Measurements from ENCODE around the gene ELMO1.

ELMO1 gene, protein sequence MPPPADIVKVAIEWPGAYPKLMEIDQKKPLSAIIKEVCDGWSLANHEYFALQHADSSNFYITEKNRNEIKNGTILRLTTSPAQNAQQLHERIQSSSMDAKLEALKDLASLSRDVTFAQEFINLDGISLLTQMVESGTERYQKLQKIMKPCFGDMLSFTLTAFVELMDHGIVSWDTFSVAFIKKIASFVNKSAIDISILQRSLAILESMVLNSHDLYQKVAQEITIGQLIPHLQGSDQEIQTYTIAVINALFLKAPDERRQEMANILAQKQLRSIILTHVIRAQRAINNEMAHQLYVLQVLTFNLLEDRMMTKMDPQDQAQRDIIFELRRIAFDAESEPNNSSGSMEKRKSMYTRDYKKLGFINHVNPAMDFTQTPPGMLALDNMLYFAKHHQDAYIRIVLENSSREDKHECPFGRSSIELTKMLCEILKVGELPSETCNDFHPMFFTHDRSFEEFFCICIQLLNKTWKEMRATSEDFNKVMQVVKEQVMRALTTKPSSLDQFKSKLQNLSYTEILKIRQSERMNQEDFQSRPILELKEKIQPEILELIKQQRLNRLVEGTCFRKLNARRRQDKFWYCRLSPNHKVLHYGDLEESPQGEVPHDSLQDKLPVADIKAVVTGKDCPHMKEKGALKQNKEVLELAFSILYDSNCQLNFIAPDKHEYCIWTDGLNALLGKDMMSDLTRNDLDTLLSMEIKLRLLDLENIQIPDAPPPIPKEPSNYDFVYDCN

DNA sequence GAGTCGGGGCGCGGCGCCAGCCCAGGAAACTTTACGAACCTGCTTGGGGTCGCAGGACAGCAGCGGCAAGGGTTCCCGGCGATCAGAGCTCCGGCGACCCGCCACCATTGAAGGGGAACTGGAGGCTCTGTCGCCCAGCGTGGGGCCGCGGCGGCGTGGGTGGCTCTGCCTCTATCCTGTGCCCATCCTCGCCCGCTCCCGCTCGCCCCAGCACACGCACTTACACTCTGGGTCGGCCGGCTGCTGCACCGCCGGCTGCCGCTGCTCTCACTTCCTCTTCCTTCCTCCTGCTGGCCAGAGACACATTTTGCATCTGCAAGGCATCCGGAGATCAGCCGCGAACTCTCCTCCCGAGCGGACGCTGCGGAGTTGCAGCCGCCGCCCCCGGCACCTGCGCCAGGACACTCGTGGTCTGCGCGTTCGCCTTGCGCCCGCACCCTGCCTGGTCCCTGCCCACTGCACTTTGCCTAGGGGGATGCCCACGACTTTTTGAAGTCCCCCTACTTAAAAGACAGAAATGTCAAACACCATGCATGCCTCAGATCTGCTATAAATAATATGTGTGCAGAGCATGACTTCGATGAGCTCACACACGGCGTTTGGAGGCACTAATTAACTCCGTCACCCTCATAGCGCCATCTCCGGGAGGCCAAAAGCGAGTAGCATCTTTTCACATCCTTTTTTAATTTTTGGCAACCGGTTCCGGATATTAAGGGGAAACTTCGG lies at the start of gene ELMO1:
TSS of gene ELMO1 (minus strand) at position 229 of the 726 bp plus-strand sequence. CDS start 106,174 bp downstream, outside the sequence.
- in situ Hi-C loops (cut with HindIII; ENCODE audit: low pct_ligation_motif_present, low pct_unique_long_range_greater_than_20kb, low sequenced_read_pairs): no loop called here
- peak; percentile 81 for DNase-seq

DNA sequence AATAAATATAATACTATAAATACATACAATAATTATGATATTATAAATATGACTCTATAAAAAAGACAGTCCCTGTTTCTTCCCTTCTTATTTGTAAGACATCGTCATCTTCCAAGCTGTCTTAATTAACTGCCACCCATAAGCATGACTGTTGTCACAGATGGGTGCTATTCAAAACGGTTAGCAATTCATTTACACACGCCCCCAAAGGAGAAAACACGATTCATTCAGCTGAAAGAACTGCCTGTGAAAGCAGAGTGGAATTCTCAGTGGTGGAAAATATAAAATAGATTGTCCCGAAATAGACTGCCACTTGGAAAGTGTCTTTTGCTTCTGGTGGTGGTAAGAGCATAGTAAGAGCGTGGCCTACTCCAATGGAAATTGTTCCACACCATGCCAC lies 48.9 kb upstream of the ELMO1 start:
- DNase-seq: no peak

DNA sequence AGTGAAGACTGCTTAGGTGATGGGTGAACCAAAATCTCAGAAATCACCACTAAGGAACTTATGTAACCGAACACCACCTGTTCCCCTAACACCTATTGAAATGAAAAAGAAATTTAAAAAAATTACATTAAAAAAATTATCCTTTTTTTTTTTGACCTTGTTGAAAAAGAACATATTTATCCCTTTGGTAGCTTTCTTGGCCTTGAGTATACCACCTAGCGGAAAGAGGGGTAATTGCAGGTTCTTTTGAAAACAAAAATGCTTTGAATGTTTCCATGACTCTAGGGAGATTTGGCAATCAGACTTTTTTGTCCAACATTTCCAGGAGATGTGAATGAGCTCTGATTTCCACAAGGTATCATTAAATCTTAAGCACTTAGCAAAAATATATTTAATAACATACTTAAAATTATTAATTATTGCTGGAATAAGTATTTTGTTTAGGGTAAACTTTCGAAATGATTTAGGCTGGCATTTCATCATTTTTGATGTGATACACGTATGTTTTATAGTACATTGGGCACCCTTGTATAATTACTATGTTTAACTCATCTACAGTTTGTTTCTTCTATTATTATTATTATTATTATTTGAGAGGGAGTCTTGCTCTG lies 47.0 kb upstream of the ELMO1 start:
- in situ Hi-C loops (cut with HindIII; ENCODE audit: low pct_ligation_motif_present, low pct_unique_long_range_greater_than_20kb, low sequenced_read_pairs): no loop called here

More for the DNA sequence above, 48.9 kb upstream of the ELMO1 start:
- in situ Hi-C loops (cut with HindIII; ENCODE audit: low pct_ligation_motif_present, low pct_unique_long_range_greater_than_20kb, low sequenced_read_pairs): no loop called here

DNA sequence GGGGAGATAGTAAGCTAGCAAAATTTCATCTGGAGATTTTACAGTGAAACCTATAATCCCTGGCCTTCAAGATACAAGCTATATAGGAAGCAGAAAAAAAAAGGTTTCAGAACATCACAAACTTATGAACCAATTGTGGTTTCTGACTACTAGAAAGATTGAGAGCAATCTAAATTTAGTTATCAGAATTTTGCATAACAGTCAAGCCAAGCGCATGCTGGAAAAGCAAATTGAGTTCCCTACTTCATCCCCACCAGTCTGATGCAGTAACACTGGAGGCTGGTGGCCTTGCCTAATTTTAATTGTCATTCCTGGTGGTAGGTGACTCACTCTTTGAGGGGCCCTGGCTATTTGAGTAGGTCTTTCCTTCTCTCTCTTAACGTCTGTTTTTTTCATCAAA lies 46.3 kb upstream of the ELMO1 start:
- in situ Hi-C loops (cut with HindIII; ENCODE audit: low pct_ligation_motif_present, low pct_unique_long_range_greater_than_20kb, low sequenced_read_pairs): no loop called here
- DNase-seq: no peak

More for the DNA sequence above, 47.0 kb upstream of the ELMO1 start:
- peak; percentile 62 for DNase-seq

DNA sequence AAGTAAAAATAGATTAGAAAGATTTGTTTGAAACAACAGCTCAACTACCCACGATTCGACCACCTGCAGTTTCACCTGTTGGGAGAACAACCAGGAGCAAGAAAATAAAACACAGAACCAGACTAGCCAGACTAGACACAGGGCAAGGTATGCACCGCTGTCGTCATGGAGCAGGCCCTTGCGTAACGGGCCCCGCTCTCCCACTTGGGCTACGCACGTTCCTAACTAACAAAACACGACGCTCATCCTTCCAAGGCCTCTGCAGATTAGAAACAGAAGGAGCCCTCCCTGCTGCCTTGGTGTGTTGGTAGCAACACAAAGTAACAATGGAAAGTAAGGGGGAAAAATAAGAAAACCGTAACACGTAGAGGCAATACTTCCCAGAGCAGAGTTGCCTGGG lies 45.1 kb upstream of the ELMO1 start:
- in situ Hi-C loops (cut with HindIII; ENCODE audit: low pct_ligation_motif_present, low pct_unique_long_range_greater_than_20kb, low sequenced_read_pairs): no loop called here
- DNase-seq: no peak

DNA sequence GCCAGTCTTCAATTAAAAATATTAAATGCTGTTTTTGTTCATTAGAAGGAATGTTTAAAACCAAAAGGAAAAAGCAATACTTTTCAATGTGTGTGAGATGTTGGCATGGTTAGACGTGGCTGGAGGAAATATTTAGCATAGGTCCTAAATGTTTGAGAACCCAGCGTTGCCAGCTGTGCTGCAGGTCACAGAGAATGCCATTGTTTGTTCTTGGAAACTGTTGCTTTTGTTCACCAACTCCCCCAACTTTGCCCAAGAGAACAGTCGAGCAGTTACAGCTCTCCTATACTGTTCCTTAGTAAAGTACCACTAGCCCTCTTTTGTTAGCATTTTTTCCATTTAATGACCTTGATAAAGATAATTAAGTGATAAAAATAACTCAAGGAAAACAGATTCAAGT lies 44.5 kb upstream of the ELMO1 start:
- in situ Hi-C loops (cut with HindIII; ENCODE audit: low pct_ligation_motif_present, low pct_unique_long_range_greater_than_20kb, low sequenced_read_pairs): no loop called here
- DNase-seq: no peak

DNA sequence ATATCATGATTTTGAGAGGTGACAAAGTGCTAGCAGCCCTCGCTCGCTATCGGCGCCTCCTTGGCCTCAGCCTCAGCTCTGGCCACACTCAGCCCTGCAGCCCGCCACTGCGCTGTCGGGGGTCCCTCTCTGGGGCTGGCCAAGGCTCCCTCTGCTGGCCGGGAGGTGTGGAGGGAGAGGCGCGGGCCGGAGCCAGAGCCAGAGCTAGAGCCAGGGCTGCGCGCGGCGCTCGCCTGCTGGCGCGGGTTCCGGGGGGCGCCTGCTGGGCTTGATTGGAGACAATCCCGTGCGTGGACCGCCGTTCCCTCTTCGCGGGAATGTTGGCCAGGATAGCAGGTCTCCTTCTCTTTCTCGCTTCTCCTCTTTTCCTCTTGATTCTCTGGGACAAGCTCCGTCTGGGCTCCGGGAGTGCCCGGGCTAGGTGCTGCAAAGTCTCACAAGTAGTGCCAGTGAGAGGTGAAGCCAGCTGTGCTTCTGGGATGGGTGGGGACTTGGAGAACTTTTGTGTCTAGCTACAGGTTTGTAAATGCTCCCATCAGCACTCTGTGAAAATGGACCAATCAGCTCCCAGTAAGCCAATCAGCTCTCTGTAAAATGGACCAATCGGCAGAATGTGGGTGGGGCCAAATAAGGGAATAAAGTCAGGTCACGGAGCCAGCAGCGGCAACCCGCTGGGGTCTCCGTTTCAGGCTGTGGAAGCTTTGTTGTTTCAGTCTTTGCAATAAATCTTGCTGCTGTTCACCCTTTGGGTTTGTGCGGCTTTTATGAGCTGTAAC lies 43.4 kb upstream of the ELMO1 start:
- DNase-seq: no peak
- in situ Hi-C loops (cut with HindIII; ENCODE audit: low pct_ligation_motif_present, low pct_unique_long_range_greater_than_20kb, low sequenced_read_pairs): no loop called here

DNA sequence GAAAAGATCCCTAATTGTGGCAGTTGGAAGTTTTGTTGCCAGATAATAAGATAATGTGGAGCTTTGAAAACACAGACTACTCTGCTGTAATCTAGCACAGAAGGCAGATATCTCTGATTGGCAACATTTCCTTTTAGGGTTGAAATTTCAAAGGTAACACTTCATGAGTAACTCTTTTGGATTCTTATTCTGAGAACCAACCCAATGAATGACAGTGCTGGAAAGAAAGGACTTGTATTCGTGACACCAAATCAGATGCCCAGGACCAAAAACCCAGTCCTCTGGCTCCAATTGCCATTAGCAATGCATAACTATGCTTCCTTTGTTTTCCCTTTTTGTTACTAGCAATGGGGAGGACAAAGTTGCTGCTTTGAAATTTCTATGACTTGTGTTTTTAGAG lies 41.0 kb upstream of the ELMO1 start:
- DNase-seq: no peak
- in situ Hi-C loops (cut with HindIII; ENCODE audit: low pct_ligation_motif_present, low pct_unique_long_range_greater_than_20kb, low sequenced_read_pairs): no loop called here

DNA sequence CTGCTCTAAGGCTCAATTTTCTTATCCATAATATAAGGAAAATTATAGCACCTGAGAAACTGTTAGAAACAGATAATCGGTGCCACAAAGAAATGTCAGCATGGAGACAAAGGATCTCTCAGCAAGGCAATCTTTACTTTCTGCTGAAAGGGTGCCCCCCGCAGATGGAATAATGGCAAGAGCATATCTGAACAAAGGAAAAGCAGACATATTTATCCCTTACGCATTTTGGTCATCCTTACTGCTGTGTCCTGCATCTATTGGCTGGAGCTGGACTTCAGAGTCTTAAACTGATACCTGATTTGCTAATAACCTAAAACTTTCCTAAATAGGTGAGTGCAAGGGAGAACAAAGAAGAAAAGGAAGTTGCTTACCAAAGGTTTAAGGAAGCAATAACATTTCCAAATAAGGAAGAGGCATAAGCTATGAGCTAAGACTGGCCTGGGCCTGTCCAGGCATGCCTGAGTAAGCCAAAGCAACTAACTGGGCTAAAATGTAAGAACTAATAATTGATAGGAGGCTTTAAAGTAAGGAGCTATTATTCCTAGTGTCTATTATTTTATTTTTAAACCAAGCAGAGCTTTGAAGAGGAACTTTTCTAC lies 39.6 kb upstream of the ELMO1 start:
- DNase-seq: peak; percentile 43
- in situ Hi-C loops (cut with HindIII; ENCODE audit: low pct_ligation_motif_present, low pct_unique_long_range_greater_than_20kb, low sequenced_read_pairs): no loop called here

DNA sequence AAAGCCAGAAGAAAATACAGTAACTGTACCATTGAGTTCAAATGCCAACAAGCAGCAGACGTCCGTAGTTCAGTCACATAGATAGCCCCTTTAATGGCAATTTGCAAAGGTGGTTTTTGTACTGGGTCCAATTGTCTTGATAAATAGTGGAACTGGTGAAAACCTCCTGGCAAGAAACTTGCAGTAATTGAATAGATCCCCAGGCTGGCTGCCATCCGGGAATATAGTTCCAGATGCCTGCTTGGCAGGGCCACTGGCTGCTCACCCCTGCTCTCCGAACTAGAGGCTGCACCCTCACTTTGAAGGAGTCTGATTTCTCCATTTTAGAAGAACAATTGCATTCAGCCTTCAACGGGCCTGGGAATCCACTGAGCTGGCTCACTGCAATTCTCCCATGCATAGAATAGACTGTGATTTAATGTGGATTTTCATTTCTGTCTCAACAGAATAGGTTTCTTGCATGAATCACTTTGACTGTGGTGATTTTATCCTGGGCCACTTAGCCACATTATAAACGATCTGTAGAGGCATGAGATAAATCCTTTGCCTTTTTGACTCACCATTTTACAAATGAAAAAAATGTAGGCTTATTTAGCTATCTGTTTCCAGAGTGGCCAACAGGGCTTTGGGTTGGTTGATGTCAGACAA lies 35.9 kb upstream of the ELMO1 start:
- no peak for DNase-seq
- in situ Hi-C loops (cut with HindIII; ENCODE audit: low pct_ligation_motif_present, low pct_unique_long_range_greater_than_20kb, low sequenced_read_pairs): no loop called here

DNA sequence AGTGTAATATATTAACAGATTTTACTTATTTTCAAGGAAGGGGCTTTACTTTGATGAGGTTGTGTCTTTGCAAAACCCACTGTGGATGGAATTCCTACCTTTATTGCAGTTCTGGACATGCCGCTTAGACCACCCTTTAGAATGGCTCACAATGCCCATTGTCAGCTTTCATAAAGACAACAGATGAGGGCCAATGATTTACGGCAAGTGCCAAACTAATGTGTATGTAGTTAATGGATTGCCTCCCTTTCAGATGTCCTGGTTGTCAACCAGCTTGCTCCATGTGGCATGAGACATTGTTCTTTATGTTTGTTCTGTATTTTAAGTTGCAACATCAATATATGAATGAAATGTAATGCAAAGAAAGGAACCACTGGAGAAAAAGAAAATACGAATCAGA lies 35.0 kb upstream of the ELMO1 start:
- in situ Hi-C loops (cut with HindIII; ENCODE audit: low pct_ligation_motif_present, low pct_unique_long_range_greater_than_20kb, low sequenced_read_pairs): no loop called here
- DNase-seq: no peak

DNA sequence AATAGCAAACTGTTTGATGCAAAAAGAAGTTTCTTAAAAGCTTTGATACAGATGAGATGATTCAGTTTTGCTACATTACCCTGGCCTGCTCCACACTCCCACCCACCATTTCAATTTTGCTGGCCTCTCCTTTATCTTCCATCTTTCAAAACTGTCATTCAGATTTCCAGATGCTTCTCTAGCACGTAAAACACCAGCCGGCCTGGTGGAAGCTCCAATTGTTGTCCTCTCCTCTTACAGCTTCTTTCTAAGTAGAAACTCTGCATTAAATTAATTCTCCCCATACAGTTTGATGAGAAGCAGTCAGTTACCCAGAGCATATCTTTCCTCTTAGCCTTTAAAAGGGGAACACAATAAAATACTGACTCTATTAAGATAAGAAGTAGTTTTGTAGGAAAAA lies 34.3 kb upstream of the ELMO1 start:
- in situ Hi-C loops (cut with HindIII; ENCODE audit: low pct_ligation_motif_present, low pct_unique_long_range_greater_than_20kb, low sequenced_read_pairs): no loop called here
- DNase-seq: no peak

DNA sequence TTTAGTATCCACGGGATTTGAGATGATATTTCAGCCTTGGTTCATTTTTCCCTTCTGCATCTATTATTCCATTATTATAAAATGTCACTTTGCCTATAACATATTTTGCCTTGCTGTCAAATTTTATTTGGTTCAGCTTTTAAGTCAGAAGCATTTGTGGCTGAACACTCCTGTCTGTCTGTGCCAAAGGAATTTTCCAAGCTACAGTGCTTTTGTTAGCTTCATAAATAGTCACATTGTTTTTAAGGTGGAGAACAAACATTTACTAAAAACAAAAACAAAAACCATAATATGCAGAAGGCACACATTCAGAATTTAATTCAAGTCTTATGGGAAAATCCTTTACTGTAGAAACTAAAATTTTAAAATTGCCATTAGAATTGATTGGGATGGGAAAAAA lies 33.8 kb upstream of the ELMO1 start:
- in situ Hi-C loops (cut with HindIII; ENCODE audit: low pct_ligation_motif_present, low pct_unique_long_range_greater_than_20kb, low sequenced_read_pairs): no loop called here
- DNase-seq: no peak

DNA sequence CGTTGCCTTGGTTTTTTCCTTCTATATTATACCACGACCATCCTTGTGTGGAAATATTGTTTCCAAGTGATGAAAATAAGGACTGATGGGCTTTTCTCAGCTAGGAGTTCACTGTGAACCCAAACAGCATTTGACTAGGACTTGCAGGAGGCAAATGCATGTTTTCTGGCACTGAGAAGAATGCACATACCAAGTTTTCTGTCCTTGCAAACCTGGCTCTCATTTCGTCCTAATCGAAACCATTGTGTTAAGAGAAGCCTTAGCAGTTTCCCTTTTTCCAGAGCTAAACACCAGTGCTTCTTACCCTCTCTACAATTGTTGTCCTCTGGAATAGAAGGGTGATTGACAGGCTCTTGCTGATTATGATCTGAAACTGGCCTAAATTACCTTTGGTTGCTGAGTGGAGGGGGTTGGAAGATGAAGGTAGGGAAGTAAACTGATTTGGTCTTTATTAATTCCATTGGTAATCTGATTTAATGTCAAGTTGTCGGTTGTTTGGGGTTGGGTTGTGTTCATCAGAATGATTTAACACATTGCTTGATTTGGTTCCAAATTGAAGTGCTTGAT lies 33.1 kb upstream of the ELMO1 start:
- DNase-seq: no peak
- in situ Hi-C loops (cut with HindIII; ENCODE audit: low pct_ligation_motif_present, low pct_unique_long_range_greater_than_20kb, low sequenced_read_pairs): no loop called here

DNA sequence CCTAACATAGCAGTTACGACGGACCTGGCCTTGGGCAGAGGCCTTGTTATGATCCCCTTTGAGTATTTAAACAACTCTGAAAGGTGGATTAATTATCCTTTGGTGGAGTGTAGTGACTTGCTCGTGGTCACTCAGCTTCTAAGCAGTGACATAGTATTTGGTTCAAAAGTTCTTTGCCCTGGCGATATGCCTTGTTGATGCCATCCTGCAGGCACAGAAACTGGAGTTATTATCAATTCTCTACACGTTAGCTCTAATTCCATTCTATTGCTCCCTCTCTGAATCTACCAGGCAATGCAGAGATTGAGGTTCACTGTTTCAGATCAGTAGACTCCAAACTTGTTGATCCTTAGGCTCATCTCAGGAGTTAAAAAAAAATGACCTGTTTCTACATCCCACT lies 32.5 kb upstream of the ELMO1 start:
- DNase-seq: no peak
- in situ Hi-C loops (cut with HindIII; ENCODE audit: low pct_ligation_motif_present, low pct_unique_long_range_greater_than_20kb, low sequenced_read_pairs): no loop called here

DNA sequence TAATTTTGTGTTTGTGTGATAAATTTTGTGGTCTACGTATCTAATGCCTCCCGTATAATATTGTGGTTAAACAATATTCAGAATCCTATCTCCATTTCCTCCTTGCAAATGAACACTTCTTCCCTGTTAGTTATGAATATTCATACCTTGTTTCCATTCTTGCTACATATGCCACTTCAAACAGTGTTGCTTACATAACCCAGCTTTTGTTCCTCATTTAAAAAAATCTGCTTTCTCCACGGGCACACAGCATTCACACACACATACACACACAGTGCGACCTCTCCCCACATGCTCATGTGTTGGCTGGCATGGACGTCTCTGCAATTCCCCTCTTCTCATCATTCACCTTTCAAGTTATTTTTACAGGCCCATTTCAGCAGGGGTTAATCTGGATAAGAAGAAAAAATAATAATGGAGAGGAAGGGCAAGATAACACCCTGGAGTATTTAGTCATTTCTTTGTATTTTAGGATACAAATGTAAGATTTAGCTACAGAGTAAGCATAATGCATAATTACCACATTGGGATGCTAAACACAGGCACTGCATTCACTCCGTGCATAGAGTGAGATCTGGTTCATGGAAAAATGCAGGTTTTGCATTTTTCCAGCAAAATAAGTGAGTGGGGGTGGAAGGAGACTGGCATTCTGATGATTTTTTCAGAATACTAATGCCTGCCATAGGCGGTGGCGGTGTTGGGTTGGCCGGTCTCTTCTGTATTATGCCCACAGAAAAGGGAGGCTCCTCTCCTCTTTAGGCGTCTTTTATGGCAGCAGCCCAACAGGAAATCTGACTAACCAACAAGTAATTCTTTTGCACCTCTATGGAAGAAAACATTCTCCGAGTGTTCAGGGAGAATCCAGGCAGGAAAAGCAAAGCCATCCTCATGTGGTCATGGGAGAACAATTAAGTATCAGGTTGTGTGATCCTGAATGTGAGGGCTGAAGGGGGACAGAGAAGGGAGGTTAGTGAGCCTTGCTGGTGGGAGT lies 31.7 kb upstream of the ELMO1 start:
- in situ Hi-C loops (cut with HindIII; ENCODE audit: low pct_ligation_motif_present, low pct_unique_long_range_greater_than_20kb, low sequenced_read_pairs): no loop called here
- no peak for DNase-seq

Measured in ACHN (cell line).